IMR-90 (cell line): ENCODE results near the gene ZNRD2. TPM values are rescaled to one million over a fixed set of nuclear protein-coding genes. Genes with fewer than 3 reads are reported as not detected.

Source experiments
- ATAC-seq: fragments of 200-7000 bp; cut with Tn5 transposase; 2 replicates; pipeline ENCODE4 v1.9.1; 2020; ENCODE audit warnings: low read depth, mild to moderate bottlenecking, moderate library complexity
- BruUV-seq: library from RNA; stranded (reverse); fragments of 400-500 nt; replicated peaks from 2 replicates; lab custom pipeline; 2021; lab: Mats Ljungman, UMichigan
- CTCF ChIA-PET: fragments of 300-600 bp; formaldehyde crosslinking; extraction: SDS; loops from one replicate; lab custom pipeline; 2021; ENCODE audit warnings: antibody characterized with exemption; lab: Yijun Ruan, JAX
- POLR2A ChIA-PET: fragments of 300-600 bp; sonication (Branson Sonifier 250); formaldehyde crosslinking; loops from one replicate; lab custom pipeline; 2022; ENCODE audit warnings: antibody characterized with exemption; ENCODE audit not compliant: unreplicated experiment; lab: Charles Lee
- DNase-seq: peaks from one replicate; pipeline ENCODE4 v3.0.0; 2013
- H2AFZ ChIP-seq: replicated peaks from 2 replicates; pipeline ENCODE3; 2013; ENCODE audit warnings: low read length, mild to moderate bottlenecking; ENCODE audit not compliant: poor library complexity
- H2AK5ac ChIP-seq: 2 replicates; pipeline ENCODE4 v1.6.1; 2013; ENCODE audit warnings: low read depth, low read length, inconsistent platforms
- H2AK9ac ChIP-seq: replicated peaks from 2 replicates; pipeline ENCODE3; 2013; ENCODE audit warnings: mild to moderate bottlenecking, low read depth, low read length, moderate library complexity; ENCODE audit not compliant: poor library complexity
- H2BK120ac ChIP-seq: 2 replicates; pipeline ENCODE4 v1.6.1; 2013; ENCODE audit warnings: low read depth, low read length, inconsistent platforms
- H2BK15ac ChIP-seq: 3 replicates; pipeline ENCODE4 v1.6.1; 2013; ENCODE audit warnings: low read depth, low read length, inconsistent platforms
- H2BK20ac ChIP-seq: 2 replicates; pipeline ENCODE4 v1.6.1; 2013; ENCODE audit warnings: low read depth, mild to moderate bottlenecking, inconsistent platforms, low read length, moderate library complexity
- H2BK5ac ChIP-seq: 2 replicates; pipeline ENCODE4 v1.6.1; 2013; ENCODE audit warnings: mild to moderate bottlenecking, low read depth, low read length, inconsistent platforms; ENCODE audit not compliant: poor library complexity, severe bottlenecking
- H3K14ac ChIP-seq: replicated peaks from 2 replicates; pipeline ENCODE4 v1.6.1; 2013; ENCODE audit warnings: low read depth, low read length, inconsistent platforms
- H3K18ac ChIP-seq: 2 replicates; pipeline ENCODE4 v1.6.1; 2013; ENCODE audit warnings: low read depth, low read length, control low read depth
- H3K23ac ChIP-seq: 2 replicates; pipeline ENCODE4 v1.6.1; 2013; ENCODE audit warnings: low read depth, low read length, inconsistent platforms
- H3K27ac ChIP-seq: 2 replicates; pipeline ENCODE4 v1.5.1; 2013; ENCODE audit warnings: mild to moderate bottlenecking, control low read depth, low read length; ENCODE audit not compliant: insufficient read depth
- H3K27me3 ChIP-seq: 2 replicates; pipeline ENCODE4 v1.6.1; 2013; ENCODE audit warnings: low read length; ENCODE audit not compliant: control insufficient read depth, insufficient read depth
- H3K36me3 ChIP-seq: 2 replicates; pipeline ENCODE4 v1.6.1; 2013; ENCODE audit warnings: low read length, mixed read lengths; ENCODE audit not compliant: control insufficient read depth, insufficient read depth
- H3K4ac ChIP-seq: 2 replicates; pipeline ENCODE4 v1.6.1; 2013; ENCODE audit warnings: low read depth, low read length, inconsistent platforms
- H3K4me1 ChIP-seq: 2 replicates; pipeline ENCODE4 v1.6.1; 2013; ENCODE audit warnings: low read length, mixed read lengths; ENCODE audit not compliant: control insufficient read depth, insufficient read depth
- H3K4me2 ChIP-seq: 2 replicates; pipeline ENCODE4 v1.6.1; 2013; ENCODE audit warnings: low read depth, mild to moderate bottlenecking, control low read depth, low read length, moderate library complexity
- H3K4me3 ChIP-seq: 2 replicates; pipeline ENCODE4 v1.5.1; 2013; ENCODE audit warnings: low read depth, mild to moderate bottlenecking, control low read depth, low read length, moderate library complexity; ENCODE audit not compliant: insufficient read depth
- H3K56ac ChIP-seq: 2 replicates; pipeline ENCODE4 v1.6.1; 2013; ENCODE audit warnings: low read length, inconsistent platforms; ENCODE audit not compliant: insufficient read depth; ENCODE audit errors: extremely low read depth
- H3K79me1 ChIP-seq, 2 experiments: 2 replicates each; pipeline ENCODE4 v1.6.1; 2013; ENCODE audit warnings: low read length in 2 of 2, inconsistent platforms in 1 of 2, low read depth in 1 of 2
- H3K9ac ChIP-seq: 2 replicates; pipeline ENCODE4 v1.6.1; 2013; ENCODE audit warnings: low read depth, low read length, control low read depth
- H3K9me1 ChIP-seq: 2 replicates; pipeline ENCODE4 v1.6.1; 2013; ENCODE audit warnings: low read length, inconsistent platforms; ENCODE audit not compliant: insufficient read depth
- H3K9me3 ChIP-seq: 2 replicates; pipeline ENCODE4 v1.6.1; 2013; ENCODE audit warnings: low read length; ENCODE audit not compliant: control insufficient read depth, insufficient read depth
- H4K20me1 ChIP-seq: 2 replicates; pipeline ENCODE4 v1.6.1; 2013; ENCODE audit warnings: low read length, inconsistent platforms; ENCODE audit not compliant: insufficient read depth
- H4K5ac ChIP-seq: 2 replicates; pipeline ENCODE4 v1.6.1; 2013; ENCODE audit warnings: mild to moderate bottlenecking, low read depth, low read length, control low read depth
- H4K8ac ChIP-seq, 2 experiments: 2 replicates each; pipeline ENCODE4 v1.6.1; 2013; ENCODE audit warnings: low read depth in 2 of 2, low read length in 2 of 2, control low read depth in 1 of 2, inconsistent platforms in 1 of 2
- H4K91ac ChIP-seq: 2 replicates; pipeline ENCODE4 v1.6.1; 2013; ENCODE audit warnings: low read depth, low read length, inconsistent platforms; ENCODE audit not compliant: insufficient read depth
- CEBPB ChIP-seq: IDR thresholded peaks from 2 replicates; pipeline ENCODE4 v1.6.1; 2012; ENCODE audit warnings: low read depth, low read length, improper control_type of control experiment
- FOS ChIP-seq: fragments of 150-350 bp; IDR thresholded peaks from 2 replicates; pipeline ENCODE4 v1.6.1; 2016; ENCODE audit warnings: low read depth, low read length
- MAFK ChIP-seq: IDR thresholded peaks from 2 replicates; pipeline ENCODE4 v1.6.1; 2012; ENCODE audit warnings: low read depth, low read length, improper control_type of control experiment
- MAZ ChIP-seq: IDR thresholded peaks from 2 replicates; pipeline ENCODE4 v1.6.1; 2012; ENCODE audit warnings: low read depth, mild to moderate bottlenecking, low read length, improper control_type of control experiment, moderate library complexity, borderline replicate concordance
- MXI1 ChIP-seq: IDR thresholded peaks from 2 replicates; pipeline ENCODE4 v1.6.1; 2012; ENCODE audit warnings: low read depth, mild to moderate bottlenecking, low read length, moderate library complexity, borderline replicate concordance
- RCOR1 ChIP-seq: IDR thresholded peaks from 2 replicates; pipeline ENCODE4 v1.6.1; 2012; ENCODE audit warnings: mild to moderate bottlenecking, low read length, improper control_type of control experiment; ENCODE audit not compliant: insufficient replicate concordance
- RFX5 ChIP-seq: IDR thresholded peaks from 2 replicates; pipeline ENCODE4 v1.8.0; 2012; ENCODE audit warnings: low read depth, mild to moderate bottlenecking, low read length, moderate library complexity
- SMC3 ChIP-seq: fragments of 150-350 bp; IDR thresholded peaks from 2 replicates; pipeline ENCODE4 v1.6.1; 2016; ENCODE audit warnings: low read depth, mild to moderate bottlenecking, antibody characterized with exemption, low read length, moderate library complexity
- WGBS, 2 experiments: methylation state at CpG; one replicate each; pipeline versions ENCODE4 v1.1.5 to v1.1.7; 2013; ENCODE audit warnings: missing lambda C conversion rate in 2 of 2; ENCODE audit not compliant: insufficient read length in 1 of 2; ENCODE audit errors: extremely low coverage in 2 of 2; 5-methylcytosine and 5-hydroxymethylcytosine counted together
- dilution Hi-C: fragments of 300-500 bp; cut with HindIII; formaldehyde crosslinking; loops from one replicate; pipeline ENCODE4 v1.14.3; 2018; ENCODE audit warnings: low sequenced_read_pairs; ENCODE audit not compliant: unreplicated experiment
- in situ Hi-C: fragments of 300-500 bp; cut with MboI; formaldehyde crosslinking; loops from 3 replicates; pipeline ENCODE4 v1.14.3; 2019; ENCODE audit warnings: low sequenced_read_pairs, inconsistent platforms, mixed read lengths
- intact Hi-C: fragments of 100-400 bp; cut with micrococcal nuclease; formaldehyde crosslinking; loops from 2 replicates; pipeline ENCODE4 v1.10.0; 2022
- polyA plus RNA-seq, 3 experiments: library from polyadenylated mRNA; depleted of rRNA; stranded (reverse); fragments of >200 nt; gene quantifications; 2 replicates each; pipeline ENCODE4 v1.2.3, GENCODE V29; 2012; ENCODE audit warnings: low replicate concordance in 1 of 3
- total RNA-seq: library from RNA; depleted of rRNA; stranded (reverse); fragments of >200 nt; gene quantifications from 2 replicates; pipeline ENCODE4 v1.2.3, GENCODE V29; 2012
- TF ChIP-seq, protein P1 (sequence below): conservative IDR thresholded peaks from 2 replicates; pipeline ENCODE4 v1.5.1; 2012; ENCODE audit warnings: mild to moderate bottlenecking, low read depth, low read length, improper control_type of control experiment
- TF ChIP-seq, protein P2 (sequence below): fragments of 150-350 bp; IDR thresholded peaks from 2 replicates; pipeline ENCODE4 v1.6.1; 2016; ENCODE audit warnings: low read depth, mild to moderate bottlenecking, low read length, moderate library complexity, borderline replicate concordance
- TF ChIP-seq, protein P3 (sequence below): fragments of 150-350 bp; IDR thresholded peaks from 2 replicates; pipeline ENCODE4 v1.6.1; 2017; ENCODE audit warnings: mild to moderate bottlenecking, antibody characterized with exemption, low read length, low read depth

Gene ZNRD2
- total and polyA plus RNA-seq, 2 of the 4 experiments (the other 2 are of a cell fraction), result 75.6 to 90.3 TPM

DNA sequence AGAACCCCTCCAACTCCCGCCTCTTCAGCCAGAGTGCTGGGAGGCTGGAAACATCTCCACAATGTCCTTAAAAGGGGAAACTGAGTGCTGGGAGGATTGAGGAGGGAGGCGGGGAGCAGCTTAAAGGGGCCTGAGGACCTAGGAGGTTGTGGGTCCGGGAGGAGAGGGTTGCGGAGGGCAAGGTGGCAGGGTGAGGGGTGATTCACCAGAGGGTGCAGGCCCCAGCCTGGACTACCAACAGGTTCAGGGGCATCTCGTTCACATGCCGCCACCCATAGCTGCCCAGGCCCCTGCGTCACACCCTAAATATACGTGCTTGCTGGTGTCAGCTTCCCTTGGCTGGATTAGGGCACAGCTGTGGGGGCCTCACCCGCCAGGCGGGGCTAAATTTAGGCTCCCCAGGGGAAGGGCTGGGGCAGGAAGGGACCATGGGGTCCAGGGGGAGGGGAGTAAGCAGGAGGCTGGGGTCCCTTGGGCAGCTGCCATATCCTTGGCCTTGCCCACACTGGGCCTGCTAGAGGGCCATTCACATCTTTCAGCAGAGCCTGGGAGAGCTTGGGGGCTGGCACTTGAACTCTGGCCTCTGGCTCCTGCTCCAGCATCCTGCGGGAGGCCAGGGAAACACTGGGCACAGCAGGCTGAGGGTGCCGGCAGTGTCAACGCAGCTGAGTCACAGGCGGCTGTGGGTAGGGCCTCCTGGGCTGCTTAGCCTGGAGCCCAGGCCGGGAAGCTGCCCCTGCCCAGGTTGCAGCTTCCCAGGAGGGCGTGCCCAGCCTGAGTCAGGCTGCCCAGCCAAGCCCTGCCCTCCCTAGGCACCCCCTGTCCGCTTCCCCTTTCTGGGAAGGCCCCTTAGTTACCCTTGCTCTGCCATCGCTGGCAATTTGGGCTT lies 6.8 kb downstream of the ZNRD2 start:
- in situ Hi-C loops (no loop called here), dilution Hi-C loops (no loop called here), intact Hi-C loops (loop anchor here (2.0 kb wide), 1 partner anchor 14 kb away; no protein-coding TSS in a partner anchor)
- Histone ChIP-seq H2AK9ac (peak overlapping the region; percentile 99), H3K56ac (peak overlapping the region; percentile 54; the same call in 1 of the 2 replicates), H3K36me3 (peaks cover 26% of the 10 kb centered on the region; the same call in 1 of the 2 replicates), H2AFZ (peak overlapping the region; percentile 70), H3K79me1 (peaks cover 20 to 55% of the 10 kb centered on the region in 2 experiments; a peak in 3 of 4 replicates), H4K20me1 (peaks cover 26% of the 10 kb centered on the region), H3K14ac (peak overlapping the region; percentile 70), H2BK5ac (peak overlapping the region; percentile 69), H3K4me3 (peak overlapping the region; percentile 85), H3K4me1 (peaks cover 29% of the 10 kb centered on the region), H3K23ac (peak overlapping the region; percentile 81), H3K4ac (peak overlapping the region; percentile 75), H2BK15ac (peak overlapping the region; percentile 86; the same call in 2 of the 3 replicates), H4K5ac (no peak overlapping the region; the same call in 1 of the 2 replicates), H3K27ac (peak overlapping the region; percentile 72), H2BK20ac (no peak overlapping the region), H3K9me1 (peaks cover 8% of the 10 kb centered on the region), H3K27me3 (no peaks in the 10 kb centered on the region), H3K4me2 (peak overlapping the region; percentile 69), H2BK120ac (peak overlapping the region; percentile 52; the same call in 1 of the 2 replicates), H3K18ac (0 out of 2 replicates have a peak overlapping the region, but pooled peaks have one; percentile 17), H2AK5ac (peak overlapping the region; percentile 98), H3K9ac (peak overlapping the region; percentile 38), H3K9me3 (no peaks in the 10 kb centered on the region), H4K8ac (peak overlapping the region; percentile 74 to 76; a peak in 2 of 4 replicates), H4K91ac (peak overlapping the region; percentile 83)
- CTCF ChIA-PET, result interaction anchor here (0.6 kb wide), 1 partner anchor 852 kb away, joined by 4 read pairs; no protein-coding TSS in a partner anchor
- 34% methylated on average over 7 of the region's 18 CpGs; no CpG with 5 or more reads in 1 of the 2 experiments for WGBS, 2 experiments
- DNase-seq (peak; percentile 43), ATAC-seq (peak; percentile 33)
- POLR2A ChIA-PET, result interaction anchor here (0.6 kb wide), 1 partner anchor 78 kb away, joined by 4 read pairs; the partner anchor contains the start of gene MALAT1
- no TSS peak for BruUV-seq
- no peak for TF ChIP-seq RCOR1
- TF ChIP-seq, protein P1, sequence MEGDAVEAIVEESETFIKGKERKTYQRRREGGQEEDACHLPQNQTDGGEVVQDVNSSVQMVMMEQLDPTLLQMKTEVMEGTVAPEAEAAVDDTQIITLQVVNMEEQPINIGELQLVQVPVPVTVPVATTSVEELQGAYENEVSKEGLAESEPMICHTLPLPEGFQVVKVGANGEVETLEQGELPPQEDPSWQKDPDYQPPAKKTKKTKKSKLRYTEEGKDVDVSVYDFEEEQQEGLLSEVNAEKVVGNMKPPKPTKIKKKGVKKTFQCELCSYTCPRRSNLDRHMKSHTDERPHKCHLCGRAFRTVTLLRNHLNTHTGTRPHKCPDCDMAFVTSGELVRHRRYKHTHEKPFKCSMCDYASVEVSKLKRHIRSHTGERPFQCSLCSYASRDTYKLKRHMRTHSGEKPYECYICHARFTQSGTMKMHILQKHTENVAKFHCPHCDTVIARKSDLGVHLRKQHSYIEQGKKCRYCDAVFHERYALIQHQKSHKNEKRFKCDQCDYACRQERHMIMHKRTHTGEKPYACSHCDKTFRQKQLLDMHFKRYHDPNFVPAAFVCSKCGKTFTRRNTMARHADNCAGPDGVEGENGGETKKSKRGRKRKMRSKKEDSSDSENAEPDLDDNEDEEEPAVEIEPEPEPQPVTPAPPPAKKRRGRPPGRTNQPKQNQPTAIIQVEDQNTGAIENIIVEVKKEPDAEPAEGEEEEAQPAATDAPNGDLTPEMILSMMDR, result no peak
- TF ChIP-seq MAZ, result peak; percentile 37; the same call in 1 of the 2 replicates
- no peak for TF ChIP-seq MXI1
- TF ChIP-seq RFX5, result no peak
- TF ChIP-seq FOS, result 0 out of 2 replicates have a peak, but pooled peaks have one; percentile 25
- peak; percentile 5; the same call in 1 of the 2 replicates for TF ChIP-seq SMC3
- no peak for TF ChIP-seq MAFK
- no peak for TF ChIP-seq CEBPB
- TF ChIP-seq, protein P2, sequence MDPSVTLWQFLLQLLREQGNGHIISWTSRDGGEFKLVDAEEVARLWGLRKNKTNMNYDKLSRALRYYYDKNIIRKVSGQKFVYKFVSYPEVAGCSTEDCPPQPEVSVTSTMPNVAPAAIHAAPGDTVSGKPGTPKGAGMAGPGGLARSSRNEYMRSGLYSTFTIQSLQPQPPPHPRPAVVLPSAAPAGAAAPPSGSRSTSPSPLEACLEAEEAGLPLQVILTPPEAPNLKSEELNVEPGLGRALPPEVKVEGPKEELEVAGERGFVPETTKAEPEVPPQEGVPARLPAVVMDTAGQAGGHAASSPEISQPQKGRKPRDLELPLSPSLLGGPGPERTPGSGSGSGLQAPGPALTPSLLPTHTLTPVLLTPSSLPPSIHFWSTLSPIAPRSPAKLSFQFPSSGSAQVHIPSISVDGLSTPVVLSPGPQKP, result no peak
- TF ChIP-seq, protein P3, sequence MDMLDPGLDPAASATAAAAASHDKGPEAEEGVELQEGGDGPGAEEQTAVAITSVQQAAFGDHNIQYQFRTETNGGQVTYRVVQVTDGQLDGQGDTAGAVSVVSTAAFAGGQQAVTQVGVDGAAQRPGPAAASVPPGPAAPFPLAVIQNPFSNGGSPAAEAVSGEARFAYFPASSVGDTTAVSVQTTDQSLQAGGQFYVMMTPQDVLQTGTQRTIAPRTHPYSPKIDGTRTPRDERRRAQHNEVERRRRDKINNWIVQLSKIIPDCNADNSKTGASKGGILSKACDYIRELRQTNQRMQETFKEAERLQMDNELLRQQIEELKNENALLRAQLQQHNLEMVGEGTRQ, result no peak
